Activated T-helper 2 cell treated with anti-CD3 and anti-CD28 coated beads, Interferon-gamma antibody, Interleukin-2, Interleukin-4, amounts not matched to agents 10 μg/mL and 5 μg/mL and 100 μg/mL, durations not matched to agents 14 hours and 24 hours and 36 hours (primary cell): ENCODE results near the gene TSC22D2. TPM values are rescaled to one million over a fixed set of nuclear protein-coding genes. Genes with fewer than 3 reads are reported as not detected.
"Not testable (repeated sequence)": the region's sequence is repeated elsewhere in the genome, so short reads cannot be mapped to it uniquely, and the experiment has no call there.

ENCODE experiments used
- DNase-seq: peaks from one replicate; pipeline ENCODE4 v3.0.0; 2021; ENCODE audit warnings: low spot score
- H3K27ac Mint-ChIP-seq: one replicate; pipeline ENCODE4 v1.8.0; 2021; ENCODE audit warnings: mixed read lengths
- H3K27me3 Mint-ChIP-seq: one replicate; pipeline ENCODE4 v1.8.0; 2021; ENCODE audit warnings: low read depth, mixed read lengths
- H3K36me3 Mint-ChIP-seq: one replicate; pipeline ENCODE4 v1.8.0; 2021; ENCODE audit warnings: low read depth, mixed read lengths
- H3K4me1 Mint-ChIP-seq: one replicate; pipeline ENCODE4 v1.8.0; 2021; ENCODE audit warnings: low read depth, mixed read lengths
- H3K4me3 Mint-ChIP-seq: one replicate; pipeline ENCODE4 v1.8.0; 2021; ENCODE audit warnings: low read depth, mild to moderate bottlenecking, moderate library complexity, mixed read lengths
- H3K9me3 Mint-ChIP-seq: one replicate; pipeline ENCODE4 v1.8.0; 2021; ENCODE audit warnings: mixed read lengths
- intact Hi-C: fragments of 100-400 bp; cut with micrococcal nuclease; formaldehyde crosslinking; loops from one replicate; pipeline ENCODE4 v1.15.1; 2023
- total RNA-seq: library from RNA; stranded (reverse); gene quantifications from 2 replicates; pipeline ENCODE4 v1.2.3, GENCODE V29; 2022

TSC22D2 gene
- total RNA-seq, 1 donor from 2014 or later, result 21.3 TPM

DNA sequence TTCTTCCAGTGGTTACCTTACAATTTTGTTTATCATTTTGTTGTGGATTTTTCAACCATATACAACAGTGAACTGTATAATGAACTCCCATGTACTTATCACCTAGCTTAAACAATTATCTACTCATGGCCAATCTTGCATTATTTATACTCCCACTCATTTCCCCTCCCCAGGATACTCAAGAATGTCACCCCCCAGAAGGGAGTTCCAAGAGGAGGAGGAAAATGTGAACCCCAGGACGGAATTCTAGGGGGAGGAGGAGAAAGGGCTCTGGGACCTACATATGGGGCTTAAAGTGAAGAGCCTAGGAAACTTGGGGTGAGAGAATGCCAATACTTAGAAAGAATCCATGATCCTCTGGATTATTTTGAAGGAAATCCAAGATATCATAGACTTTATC, 59.3 kb downstream of the TSC22D2 start:
- no peak for DNase-seq
- Mint-ChIP-seq H3K27me3 (peaks cover 3% of the 10 kb centered on the region), H3K9me3 (no peaks in the 10 kb centered on the region), H3K4me3 (no peak overlapping the region), H3K4me1 (no peaks in the 10 kb centered on the region), H3K27ac (no peak overlapping the region), H3K36me3 (no peaks in the 10 kb centered on the region)
- intact Hi-C loops, result no loop called here

DNA sequence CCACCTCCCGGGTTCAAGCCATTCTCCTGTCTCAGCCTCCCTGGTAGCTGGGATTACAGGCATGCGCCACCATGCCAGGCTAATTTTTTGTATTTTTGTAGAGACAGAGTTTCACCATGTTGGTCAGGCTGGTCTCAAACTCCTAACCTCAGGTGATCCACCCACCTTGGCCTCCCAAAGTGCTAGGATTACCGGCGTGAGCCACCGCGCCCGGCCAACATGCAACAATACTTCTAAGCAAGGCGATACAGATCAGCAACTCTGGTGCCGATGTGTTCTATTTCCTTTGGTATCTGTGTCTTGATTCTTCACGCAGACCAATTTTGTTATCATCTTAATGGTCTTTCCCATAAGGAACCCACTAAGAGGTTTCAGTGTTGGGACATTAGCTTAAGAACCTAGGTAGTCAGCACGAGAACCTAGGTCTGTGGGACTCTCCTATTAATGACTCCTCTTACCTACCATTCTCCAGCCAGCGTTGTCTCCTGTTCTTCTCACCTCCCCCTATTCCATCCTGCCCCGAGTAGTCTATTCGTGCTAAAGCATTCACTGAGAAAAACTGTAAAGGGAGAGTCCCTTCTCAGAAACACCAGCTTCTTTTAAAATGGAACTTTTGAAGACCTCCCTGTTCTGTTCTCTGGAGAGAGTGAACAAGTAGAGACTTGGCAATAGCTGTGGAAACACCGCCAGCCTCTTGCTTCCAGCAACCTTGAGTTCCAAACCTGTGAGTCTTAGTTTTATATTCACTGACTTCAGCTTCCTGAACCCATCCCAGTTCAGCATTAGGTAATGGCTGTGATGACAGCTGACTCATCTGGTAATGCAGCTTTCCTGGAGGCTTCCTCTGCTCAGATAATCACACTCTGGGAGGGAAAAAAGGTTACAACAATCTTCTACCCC, 61.2 kb downstream of the TSC22D2 start:
- peaks cover 3% of the 10 kb centered on the region for H3K27me3 Mint-ChIP-seq
- H3K27ac Mint-ChIP-seq, result no peak overlapping the region
- intact Hi-C loops, result no loop called here
- DNase-seq, result no peak
- H3K4me3 Mint-ChIP-seq, result no peak overlapping the region
- H3K9me3 Mint-ChIP-seq, result peaks cover 6% of the 10 kb centered on the region
- H3K4me1 Mint-ChIP-seq, result no peaks in the 10 kb centered on the region
- no peaks in the 10 kb centered on the region for H3K36me3 Mint-ChIP-seq

DNA sequence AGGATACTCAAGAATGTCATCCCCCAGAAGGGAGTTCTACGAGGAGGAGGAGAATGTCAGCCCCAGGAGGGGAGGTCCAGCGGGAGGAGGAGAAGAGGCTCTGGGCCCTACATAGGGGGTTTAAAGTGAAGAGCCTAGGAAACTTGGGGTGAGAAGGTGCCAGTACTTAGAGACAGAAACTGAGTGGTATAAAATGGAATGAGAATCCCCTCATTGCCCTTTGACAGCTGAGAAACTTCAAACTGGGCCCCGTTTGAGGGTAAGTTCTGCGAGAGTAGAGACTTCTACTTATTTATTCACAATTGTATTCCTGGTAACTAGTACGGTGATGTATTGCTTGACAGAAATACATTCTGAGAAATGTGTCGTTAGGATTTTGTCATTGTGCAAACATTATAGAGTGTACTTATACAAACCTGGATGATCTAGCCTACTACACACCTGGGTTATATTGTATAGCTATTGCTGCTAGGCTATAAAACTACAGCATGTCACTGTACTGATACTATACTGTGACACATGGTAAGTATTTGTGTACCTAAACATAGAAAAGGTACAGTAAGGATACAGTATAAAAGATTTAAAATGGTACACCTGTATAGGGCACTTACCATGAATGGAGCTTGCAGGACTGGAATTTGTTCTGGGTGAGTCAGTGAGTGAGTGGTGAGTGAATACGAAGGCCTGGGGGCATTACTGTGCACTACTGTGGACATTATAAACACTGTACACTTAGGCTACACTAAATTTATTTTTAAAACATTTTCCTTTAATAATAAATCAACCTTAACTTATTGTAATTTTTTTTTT, 62.0 kb downstream of the TSC22D2 start:
- Mint-ChIP-seq H3K4me1 (no peaks in the 10 kb centered on the region), H3K27me3 (peaks cover 3% of the 10 kb centered on the region), H3K36me3 (no peaks in the 10 kb centered on the region), H3K4me3 (no peak overlapping the region), H3K9me3 (peaks cover 6% of the 10 kb centered on the region), H3K27ac (no peak overlapping the region)
- intact Hi-C loops, result no loop called here
- no peak for DNase-seq

DNA sequence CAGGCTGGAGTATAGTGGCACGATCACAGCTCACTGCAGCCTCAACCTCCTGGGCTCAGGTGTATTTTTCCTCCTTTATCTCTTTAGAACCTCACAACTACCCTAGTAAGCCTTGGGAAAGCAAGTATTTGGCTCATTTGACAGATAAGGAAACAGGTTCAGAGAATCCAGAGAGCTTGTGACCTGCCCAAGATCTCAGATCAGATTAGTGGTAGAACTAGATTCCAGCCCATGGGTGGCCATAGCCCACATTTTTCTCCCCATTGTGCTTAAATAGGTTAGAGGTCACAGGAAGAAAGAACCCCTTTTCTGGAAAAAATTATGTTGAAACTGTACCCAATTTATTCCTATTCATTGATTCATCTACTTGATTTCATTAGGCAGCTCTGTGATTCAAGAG, 64.3 kb downstream of the TSC22D2 start:
- no peak for DNase-seq
- Mint-ChIP-seq H3K4me3 (no peak overlapping the region), H3K27me3 (peaks cover 7% of the 10 kb centered on the region), H3K36me3 (no peaks in the 10 kb centered on the region), H3K9me3 (peaks cover 12% of the 10 kb centered on the region), H3K27ac (no peak overlapping the region), H3K4me1 (no peaks in the 10 kb centered on the region)
- intact Hi-C loops, result no loop called here

DNA sequence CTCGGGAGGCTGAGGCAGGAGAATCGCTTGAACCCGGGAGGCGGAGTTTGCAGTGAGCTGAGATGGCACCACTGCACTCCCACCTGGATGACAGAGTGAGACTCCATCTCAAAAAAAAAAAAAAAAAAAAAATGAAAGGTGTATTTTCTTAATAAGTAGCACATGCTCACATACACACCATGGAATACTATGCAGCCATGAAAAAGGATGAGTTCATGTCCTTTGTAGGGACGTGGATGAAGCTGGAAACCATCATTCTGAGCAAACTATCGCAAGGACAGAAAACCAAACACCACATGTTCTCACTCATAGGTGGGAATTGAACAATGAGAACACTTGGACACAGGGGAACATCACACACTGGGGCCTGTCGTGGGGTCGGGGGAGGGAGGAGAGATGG, 65.1 kb downstream of the TSC22D2 start:
- H3K9me3 Mint-ChIP-seq, result peaks cover 13% of the 10 kb centered on the region
- DNase-seq, H3K27me3 Mint-ChIP-seq, H3K4me1 Mint-ChIP-seq, intact Hi-C loops, H3K36me3 Mint-ChIP-seq, H3K27ac Mint-ChIP-seq, H3K4me3 Mint-ChIP-seq: not testable (repeated sequence)

DNA sequence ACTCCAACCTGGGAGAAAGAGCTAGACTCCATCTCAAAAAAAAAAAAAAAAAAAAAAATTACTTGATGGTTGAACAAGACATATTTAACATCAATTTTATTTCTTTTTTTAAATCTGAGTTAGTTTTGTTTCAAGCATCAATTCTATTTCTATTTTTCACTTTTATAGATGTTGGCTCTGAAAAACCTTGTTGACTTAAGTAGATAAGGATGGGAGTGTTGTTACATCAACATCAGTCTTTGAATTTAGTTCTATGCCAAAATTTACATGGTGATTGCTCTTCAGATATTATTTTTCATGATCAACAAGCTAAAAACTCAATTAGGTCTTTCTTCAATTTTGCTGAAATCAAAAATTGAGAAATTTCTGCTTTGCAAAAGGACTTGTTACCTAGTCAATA, 71.3 kb downstream of the TSC22D2 start:
- intact Hi-C loops, result no loop called here
- Mint-ChIP-seq H3K4me1 (no peaks in the 10 kb centered on the region), H3K36me3 (no peaks in the 10 kb centered on the region), H3K27ac (no peak overlapping the region), H3K4me3 (no peak overlapping the region), H3K27me3 (peaks cover 8% of the 10 kb centered on the region), H3K9me3 (peaks cover 21% of the 10 kb centered on the region)
- no peak for DNase-seq

DNA sequence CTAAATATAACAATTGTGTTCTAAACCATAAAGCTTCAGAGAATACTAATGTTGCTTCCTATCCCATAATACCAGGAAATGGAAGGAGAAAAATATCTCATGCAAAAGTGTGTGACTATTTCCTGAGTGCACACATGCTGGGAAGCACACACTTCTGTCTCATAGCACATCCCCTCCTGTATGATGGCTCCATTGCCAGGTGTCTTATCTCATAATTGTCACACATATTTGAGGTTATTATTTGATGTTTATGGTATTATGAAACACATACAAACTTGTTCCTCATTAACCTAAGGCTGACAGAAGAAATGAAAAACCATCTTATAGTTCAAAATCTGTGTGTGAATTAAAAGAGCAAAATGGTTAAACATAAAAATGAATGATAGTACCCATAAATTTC, 72.8 kb downstream of the TSC22D2 start:
- Mint-ChIP-seq H3K4me1 (no peaks in the 10 kb centered on the region), H3K27ac (no peak overlapping the region), H3K27me3 (peaks cover 8% of the 10 kb centered on the region), H3K36me3 (no peaks in the 10 kb centered on the region), H3K9me3 (peaks cover 30% of the 10 kb centered on the region), H3K4me3 (no peak overlapping the region)
- DNase-seq, result no peak
- intact Hi-C loops, result no loop called here

DNA sequence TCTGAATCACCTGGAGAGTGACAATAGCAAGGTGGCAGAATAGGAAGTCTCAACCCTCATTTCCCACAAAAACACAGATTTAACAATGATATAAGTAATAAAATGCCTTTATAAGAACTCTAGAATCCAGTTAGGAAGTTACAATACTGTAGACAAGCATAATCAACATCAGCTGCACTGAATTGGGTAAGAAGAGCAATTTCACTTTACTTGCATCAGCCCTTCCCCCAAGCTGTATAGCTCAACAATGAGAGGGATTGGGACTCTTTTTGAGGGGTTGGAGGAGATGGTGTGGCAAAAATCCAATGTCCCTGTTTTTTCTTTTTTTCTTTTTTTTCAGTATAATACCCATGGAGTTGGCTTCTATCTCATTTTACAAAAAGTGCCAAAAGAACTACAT, 75.1 kb downstream of the TSC22D2 start:
- no peaks in the 10 kb centered on the region for H3K4me1 Mint-ChIP-seq
- no peak overlapping the region for H3K27ac Mint-ChIP-seq
- H3K4me3 Mint-ChIP-seq, result no peak overlapping the region
- H3K36me3 Mint-ChIP-seq, result no peaks in the 10 kb centered on the region
- peaks cover 1% of the 10 kb centered on the region for H3K27me3 Mint-ChIP-seq
- no peak for DNase-seq
- H3K9me3 Mint-ChIP-seq, result peaks cover 41% of the 10 kb centered on the region
- intact Hi-C loops, result no loop called here

DNA sequence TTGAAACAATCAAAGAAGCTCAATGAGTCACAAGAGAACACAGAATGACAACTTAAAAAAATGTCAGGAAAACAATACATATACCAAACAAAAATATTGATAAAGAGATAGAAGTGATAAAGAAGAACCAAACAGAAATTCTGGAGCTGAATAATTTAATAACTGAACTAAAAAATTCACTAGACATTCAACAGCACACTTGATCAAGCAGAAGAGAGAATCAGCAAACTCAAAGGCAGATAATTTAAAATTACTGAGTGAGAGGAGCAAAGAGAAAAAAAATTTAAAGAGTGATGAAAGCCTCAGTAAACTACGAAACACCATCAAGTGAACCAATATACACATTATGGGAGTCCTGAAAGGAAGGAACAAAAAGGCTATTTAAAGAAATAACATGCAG, 76.3 kb downstream of the TSC22D2 start:
- H3K27me3 Mint-ChIP-seq, result peaks cover 1% of the 10 kb centered on the region
- no peak for DNase-seq
- H3K4me3 Mint-ChIP-seq, result no peak overlapping the region
- H3K9me3 Mint-ChIP-seq, result peaks cover 41% of the 10 kb centered on the region
- H3K36me3 Mint-ChIP-seq, result no peaks in the 10 kb centered on the region
- no peaks in the 10 kb centered on the region for H3K4me1 Mint-ChIP-seq
- intact Hi-C loops, result no loop called here
- H3K27ac Mint-ChIP-seq, result no peak overlapping the region

DNA sequence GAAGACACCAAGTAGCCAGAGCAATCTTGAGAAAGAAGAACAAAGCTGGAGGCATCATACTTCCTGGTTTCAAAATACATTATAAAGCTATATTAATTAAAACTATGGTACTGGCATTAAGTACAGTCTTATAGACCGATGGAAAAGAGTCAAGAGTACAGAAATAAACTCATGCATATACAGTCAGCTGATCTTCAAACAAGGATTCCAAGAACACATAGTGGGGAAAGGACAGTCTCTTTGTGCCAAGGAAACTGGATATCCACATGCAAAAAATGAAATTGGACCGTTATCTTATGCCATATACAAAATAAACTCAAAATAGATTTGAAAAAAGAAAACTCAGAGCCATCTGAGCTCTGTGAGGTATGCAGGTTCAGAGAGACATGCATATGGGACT, 80.8 kb downstream of the TSC22D2 start:
- intact Hi-C loops, result no loop called here

DNA sequence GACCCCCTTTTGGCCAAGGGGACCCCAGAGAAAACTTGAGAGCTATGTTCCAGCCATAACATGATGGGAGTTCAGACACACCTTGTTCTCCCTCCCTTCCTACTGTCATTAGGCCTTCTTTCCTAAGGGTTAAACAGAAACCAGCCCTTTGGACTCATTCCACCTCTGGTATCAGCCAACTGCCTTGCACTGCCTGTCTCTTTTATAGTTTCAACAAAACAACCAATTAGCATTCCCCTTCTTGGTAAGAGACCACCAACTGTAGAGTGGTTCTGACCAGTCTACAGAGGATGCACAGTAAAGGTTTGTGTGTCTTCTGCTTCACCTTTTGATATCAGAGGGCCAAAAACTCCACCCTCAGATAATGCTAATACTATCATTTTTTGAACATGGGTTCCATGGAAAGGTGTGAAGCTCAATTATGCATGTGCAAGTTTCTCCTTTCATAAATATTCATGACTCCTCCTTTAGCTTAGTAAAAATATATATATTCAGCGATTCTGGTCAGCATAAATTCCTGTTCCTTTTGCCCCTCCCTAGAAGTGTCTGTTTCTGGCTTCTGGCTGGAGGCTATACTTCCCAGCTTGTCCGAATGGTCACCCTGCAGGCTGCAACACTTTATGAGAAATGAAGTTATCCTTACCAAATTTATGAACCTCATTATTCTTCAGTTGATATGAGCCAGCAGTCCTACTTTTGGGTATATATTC, 82.3 kb downstream of the TSC22D2 start:
- Mint-ChIP-seq H3K4me1 (no peaks in the 10 kb centered on the region), H3K27ac (no peak overlapping the region), H3K36me3 (no peaks in the 10 kb centered on the region), H3K9me3 (peaks cover 18% of the 10 kb centered on the region), H3K4me3 (no peak overlapping the region), H3K27me3 (peaks cover under 1% of the 10 kb centered on the region)
- intact Hi-C loops, result no loop called here
- DNase-seq, result no peak

More for the DNA sequence above, 80.8 kb downstream of the TSC22D2 start:
- Mint-ChIP-seq H3K9me3 (peaks cover 32% of the 10 kb centered on the region), H3K27me3 (no peaks in the 10 kb centered on the region), H3K4me3 (no peak overlapping the region), H3K4me1 (no peaks in the 10 kb centered on the region), H3K36me3 (no peaks in the 10 kb centered on the region), H3K27ac (no peak overlapping the region)
- DNase-seq, result no peak

DNA sequence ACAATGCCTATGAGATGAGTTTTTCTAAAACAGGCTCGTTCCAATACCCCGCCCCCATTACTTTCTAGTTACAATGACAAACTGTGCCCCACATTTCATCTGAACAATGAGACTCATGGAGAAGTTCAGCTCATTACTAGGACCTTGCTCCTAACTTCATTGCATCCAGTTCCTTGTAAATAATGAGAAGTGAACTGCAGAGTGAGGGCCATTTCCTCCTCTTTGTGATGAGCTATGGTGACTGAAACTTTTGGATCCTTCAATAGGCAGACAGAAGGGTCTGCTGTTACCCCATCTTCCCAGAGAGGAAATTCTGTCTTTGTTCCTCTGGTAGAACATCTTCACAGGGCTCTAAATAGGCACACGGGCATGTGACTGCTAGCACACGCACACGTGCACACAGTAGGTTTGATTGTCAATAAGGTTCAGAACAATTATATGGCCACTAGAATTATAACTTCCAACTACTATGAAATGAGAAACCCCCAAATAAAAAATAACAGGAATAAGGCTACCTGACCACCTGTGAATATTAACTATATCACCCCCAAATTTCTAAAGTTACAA, 86.4 kb downstream of the TSC22D2 start:
- intact Hi-C loops, result loop anchor here (2.0 kb wide), 2 partner anchors 82 to 268 kb away; no protein-coding TSS in a partner anchor
- no peak overlapping the region for H3K4me3 Mint-ChIP-seq
- H3K9me3 Mint-ChIP-seq, result no peaks in the 10 kb centered on the region
- H3K27ac Mint-ChIP-seq, result no peak overlapping the region
- DNase-seq, result no peak
- no peaks in the 10 kb centered on the region for H3K36me3 Mint-ChIP-seq
- H3K27me3 Mint-ChIP-seq, result peaks cover 4% of the 10 kb centered on the region
- no peaks in the 10 kb centered on the region for H3K4me1 Mint-ChIP-seq
